Measurements from ENCODE around the gene BCAS3.
"Not testable (repeated sequence)": the region's sequence is repeated elsewhere in the genome, so short reads cannot be mapped to it uniquely, and the experiment has no call there.

GRCh38 chr17:61042348-61042747 lies 364.7 kb downstream of the BCAS3 start:
- TF ChIP-seq POLR2A (IDR thresholded peaks at IDR 0.05; ENCODE audit: low read length); GATA1 (IDR thresholded peaks at IDR 0.05; ENCODE audit: low read depth, low read length): not testable (repeated sequence)

All from erythroblast (primary cell).